HepG2 (cell line): ENCODE results near the gene AKIRIN1. TPM values are rescaled to one million over a fixed set of nuclear protein-coding genes. Genes with fewer than 3 reads are reported as not detected.

Experiments
- ATF7-NPFF ChIP-seq: sonication (generic); formaldehyde crosslinking; IDR thresholded peaks from 2 replicates; pipeline ENCODE4 v1.8.1; 2023; ENCODE audit warnings: mild to moderate bottlenecking, low read depth, missing genetic modification reagents, moderate library complexity
- MAFK ChIP-seq, 2 experiments: IDR thresholded peaks in 1 of 2; conservative IDR thresholded peaks in 1 of 2; 2 replicates each; pipeline ENCODE4 v1.6.1; 2011; ENCODE audit warnings: improper control_type of control experiment in 2 of 2, low read length in 2 of 2
- RXRA ChIP-seq: sonication (generic); formaldehyde crosslinking; IDR thresholded peaks from 2 replicates; pipeline ENCODE4 v1.5.1; 2020; ENCODE audit warnings: missing genetic modification reagents
- SMARCE1 ChIP-seq: fragments of 450-650 bp; IDR thresholded peaks from 2 replicates; pipeline ENCODE4 v1.6.1; 2017; ENCODE audit warnings: borderline replicate concordance
- TBX3 ChIP-seq: fragments of 450-650 bp; IDR thresholded peaks from 2 replicates; pipeline ENCODE4 v1.6.1; 2017; ENCODE audit warnings: antibody characterized with exemption, mild to moderate bottlenecking, inconsistent platforms, borderline replicate concordance
- YEATS4 ChIP-seq: sonication (generic); formaldehyde crosslinking; IDR thresholded peaks from 2 replicates; pipeline ENCODE4 v1.4.0; 2020; ENCODE audit warnings: missing genetic modification reagents, borderline replicate concordance
- YY1 ChIP-seq: IDR thresholded peaks from 2 replicates; pipeline ENCODE4 v1.6.1; 2011; ENCODE audit warnings: low read length, low read depth, moderate library complexity, mild to moderate bottlenecking; ENCODE audit not compliant: insufficient read depth, insufficient replicate concordance
- ZNF30 ChIP-seq: sonication (generic); formaldehyde crosslinking; IDR thresholded peaks from 2 replicates; pipeline ENCODE4 v1.5.0; 2020; ENCODE audit warnings: mild to moderate bottlenecking, missing genetic modification reagents
- ZNF496 ChIP-seq: sonication (generic); formaldehyde crosslinking; IDR thresholded peaks from 2 replicates; pipeline ENCODE4 v1.8.1; 2023; ENCODE audit warnings: mild to moderate bottlenecking, moderate library complexity, missing genetic modification reagents; ENCODE audit not compliant: insufficient replicate concordance
- ZNF746 ChIP-seq: sonication (generic); formaldehyde crosslinking; IDR thresholded peaks from 2 replicates; pipeline ENCODE4 v1.8.0; 2022; ENCODE audit warnings: mild to moderate bottlenecking, missing genetic modification reagents
- ZSCAN9 ChIP-seq: IDR thresholded peaks from 2 replicates; pipeline ENCODE4 v1.6.1; 2016; ENCODE audit warnings: borderline replicate concordance
- polyA plus RNA-seq, 8 experiments: library from polyadenylated mRNA; depleted of rRNA in 3 of 8; stranded (reverse) in 7 of 8; unstranded in 1 of 8; fragments of >200 nt; fragmentation: Illumina TruSeq in 4 of 8; extraction: Trizol in 4 of 8; gene quantifications; 2 replicates each; pipeline versions ENCODE4 v1.2.1 to v1.2.3, GENCODE V29; 2011 to 2016; ENCODE audit warnings: low read depth in 4 of 8, missing spikeins in 1 of 8, mixed read lengths in 1 of 8; ENCODE audit not compliant: insufficient read depth in 1 of 8
- total RNA-seq, 5 experiments: library from RNA; depleted of rRNA; stranded (reverse); fragments of >200 nt; fragmentation: Illumina TruSeq; extraction: Trizol; gene quantifications; 2 replicates each; pipeline ENCODE4 v1.2.3, GENCODE V29; 2016; ENCODE audit warnings: low read depth in 1 of 5
- TF ChIP-seq, protein P1 (sequence below): sonication (generic); formaldehyde crosslinking; IDR thresholded peaks from 2 replicates; pipeline ENCODE4 v1.5.0; 2020; ENCODE audit warnings: mild to moderate bottlenecking, missing genetic modification reagents, borderline replicate concordance
- TF ChIP-seq, protein P2 (sequence below): sonication (generic); formaldehyde crosslinking; IDR thresholded peaks from 2 replicates; pipeline ENCODE4 v1.4.0; 2020; ENCODE audit warnings: missing genetic modification reagents
- TF ChIP-seq, protein P3 (sequence below), 2 experiments: sonication (generic) in 1 of 2; formaldehyde crosslinking in 1 of 2; IDR thresholded peaks; 2 replicates each; pipeline versions ENCODE4 v1.6.1 to v1.9.0; 2014 to 2022; ENCODE audit warnings: antibody characterized with exemption in 1 of 2, borderline replicate concordance in 1 of 2, inconsistent platforms in 1 of 2, low read depth in 1 of 2, missing genetic modification reagents in 1 of 2

AKIRIN1 gene
- total and polyA plus RNA-seq, 2 of the 13 experiments (the other 11 are each of a cell fraction or from before 2014, with no cell fraction given), result 123 to 157 TPM

DNA sequence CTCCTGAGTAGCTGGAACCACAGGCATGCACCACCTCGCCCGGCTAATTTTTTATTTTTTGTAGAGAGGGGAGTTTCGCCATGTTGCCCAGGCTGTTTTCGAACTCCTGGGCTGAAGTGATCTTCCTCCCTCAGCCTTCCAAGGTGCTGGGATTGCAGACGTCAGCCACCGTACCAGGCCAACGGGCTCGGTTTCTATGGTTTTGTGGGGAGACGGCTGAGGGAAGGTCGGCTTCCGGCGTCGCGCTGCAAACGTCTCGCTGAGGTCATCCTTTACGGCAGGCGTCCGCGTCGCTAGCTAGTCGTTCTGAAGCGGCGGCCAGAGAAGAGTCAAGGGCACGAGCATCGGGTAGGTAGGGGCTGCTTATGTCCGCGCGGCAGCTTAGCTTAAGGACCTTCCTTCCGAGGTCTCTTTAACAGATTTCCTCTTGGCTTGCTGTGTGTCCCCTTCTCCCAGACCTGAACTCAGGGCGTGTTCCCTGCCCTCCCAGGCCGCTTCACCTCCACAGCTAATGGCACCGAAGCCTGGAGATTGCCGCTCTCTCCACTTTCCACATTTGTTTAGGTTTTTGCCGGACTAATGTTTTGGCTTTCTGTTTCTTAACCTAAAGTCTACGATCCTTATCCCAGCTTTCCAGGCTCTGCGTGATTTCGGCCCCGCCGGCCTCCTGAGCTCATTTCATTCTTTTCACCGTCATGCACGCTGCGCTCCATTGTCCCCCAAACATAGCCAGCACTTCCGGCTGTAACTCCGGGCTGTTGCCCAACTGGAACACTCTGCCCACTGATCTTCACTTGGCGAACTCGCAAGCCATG lies 35.2 kb downstream of the AKIRIN1 start, which contains the start of gene NDUFS5 (continued):
- TF ChIP-seq, protein P1, sequence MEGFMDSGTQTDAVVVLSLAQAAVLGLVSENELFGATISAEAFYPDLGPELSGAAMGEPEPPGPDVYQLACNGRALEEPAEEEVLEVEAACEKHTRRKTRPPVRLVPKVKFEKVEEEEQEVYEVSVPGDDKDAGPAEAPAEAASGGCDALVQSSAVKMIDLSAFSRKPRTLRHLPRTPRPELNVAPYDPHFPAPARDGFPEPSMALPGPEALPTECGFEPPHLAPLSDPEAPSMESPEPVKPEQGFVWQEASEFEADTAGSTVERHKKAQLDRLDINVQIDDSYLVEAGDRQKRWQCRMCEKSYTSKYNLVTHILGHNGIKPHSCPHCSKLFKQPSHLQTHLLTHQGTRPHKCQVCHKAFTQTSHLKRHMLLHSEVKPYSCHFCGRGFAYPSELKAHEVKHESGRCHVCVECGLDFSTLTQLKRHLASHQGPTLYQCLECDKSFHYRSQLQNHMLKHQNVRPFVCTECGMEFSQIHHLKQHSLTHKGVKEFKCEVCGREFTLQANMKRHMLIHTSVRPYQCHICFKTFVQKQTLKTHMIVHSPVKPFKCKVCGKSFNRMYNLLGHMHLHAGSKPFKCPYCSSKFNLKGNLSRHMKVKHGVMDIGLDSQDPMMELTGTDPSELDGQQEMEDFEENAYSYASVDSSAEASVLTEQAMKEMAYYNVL (CRISPR knock-in tag), result no peak; the same call in 1 of the 2 replicates
- TF ChIP-seq ATF7-NPFF (peak; percentile 66), MAFK (conservative IDR thresholded peaks at IDR 0.05 in 1 of 2, IDR thresholded peaks at IDR 0.05 in 1 of 2; ENCODE audit: low read length in 2 of 2) (0 out of 4 replicates have a peak, but pooled peaks of 1 of the 2 experiments have one; percentile 8), TBX3 (no peak), ZNF746 (CRISPR knock-in tag) (no peak), YEATS4 (CRISPR knock-in tag) (peak; percentile 44; the same call in 1 of the 2 replicates), YY1 (no peak), ZNF496 (no peak), RXRA (peak; percentile 38; the same call in 1 of the 2 replicates), SMARCE1 (no peak), ZNF30 (CRISPR knock-in tag) (no peak), ZSCAN9 (CRISPR knock-in tag) (no peak; the same call in 1 of the 2 replicates)
- TF ChIP-seq, protein P2, sequence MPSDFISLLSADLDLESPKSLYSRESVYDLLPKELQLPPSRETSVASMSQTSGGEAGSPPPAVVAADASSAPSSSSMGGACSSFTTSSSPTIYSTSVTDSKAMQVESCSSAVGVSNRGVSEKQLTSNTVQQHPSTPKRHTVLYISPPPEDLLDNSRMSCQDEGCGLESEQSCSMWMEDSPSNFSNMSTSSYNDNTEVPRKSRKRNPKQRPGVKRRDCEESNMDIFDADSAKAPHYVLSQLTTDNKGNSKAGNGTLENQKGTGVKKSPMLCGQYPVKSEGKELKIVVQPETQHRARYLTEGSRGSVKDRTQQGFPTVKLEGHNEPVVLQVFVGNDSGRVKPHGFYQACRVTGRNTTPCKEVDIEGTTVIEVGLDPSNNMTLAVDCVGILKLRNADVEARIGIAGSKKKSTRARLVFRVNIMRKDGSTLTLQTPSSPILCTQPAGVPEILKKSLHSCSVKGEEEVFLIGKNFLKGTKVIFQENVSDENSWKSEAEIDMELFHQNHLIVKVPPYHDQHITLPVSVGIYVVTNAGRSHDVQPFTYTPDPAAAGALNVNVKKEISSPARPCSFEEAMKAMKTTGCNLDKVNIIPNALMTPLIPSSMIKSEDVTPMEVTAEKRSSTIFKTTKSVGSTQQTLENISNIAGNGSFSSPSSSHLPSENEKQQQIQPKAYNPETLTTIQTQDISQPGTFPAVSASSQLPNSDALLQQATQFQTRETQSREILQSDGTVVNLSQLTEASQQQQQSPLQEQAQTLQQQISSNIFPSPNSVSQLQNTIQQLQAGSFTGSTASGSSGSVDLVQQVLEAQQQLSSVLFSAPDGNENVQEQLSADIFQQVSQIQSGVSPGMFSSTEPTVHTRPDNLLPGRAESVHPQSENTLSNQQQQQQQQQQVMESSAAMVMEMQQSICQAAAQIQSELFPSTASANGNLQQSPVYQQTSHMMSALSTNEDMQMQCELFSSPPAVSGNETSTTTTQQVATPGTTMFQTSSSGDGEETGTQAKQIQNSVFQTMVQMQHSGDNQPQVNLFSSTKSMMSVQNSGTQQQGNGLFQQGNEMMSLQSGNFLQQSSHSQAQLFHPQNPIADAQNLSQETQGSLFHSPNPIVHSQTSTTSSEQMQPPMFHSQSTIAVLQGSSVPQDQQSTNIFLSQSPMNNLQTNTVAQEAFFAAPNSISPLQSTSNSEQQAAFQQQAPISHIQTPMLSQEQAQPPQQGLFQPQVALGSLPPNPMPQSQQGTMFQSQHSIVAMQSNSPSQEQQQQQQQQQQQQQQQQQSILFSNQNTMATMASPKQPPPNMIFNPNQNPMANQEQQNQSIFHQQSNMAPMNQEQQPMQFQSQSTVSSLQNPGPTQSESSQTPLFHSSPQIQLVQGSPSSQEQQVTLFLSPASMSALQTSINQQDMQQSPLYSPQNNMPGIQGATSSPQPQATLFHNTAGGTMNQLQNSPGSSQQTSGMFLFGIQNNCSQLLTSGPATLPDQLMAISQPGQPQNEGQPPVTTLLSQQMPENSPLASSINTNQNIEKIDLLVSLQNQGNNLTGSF, result no peak
- TF ChIP-seq, protein P3, sequence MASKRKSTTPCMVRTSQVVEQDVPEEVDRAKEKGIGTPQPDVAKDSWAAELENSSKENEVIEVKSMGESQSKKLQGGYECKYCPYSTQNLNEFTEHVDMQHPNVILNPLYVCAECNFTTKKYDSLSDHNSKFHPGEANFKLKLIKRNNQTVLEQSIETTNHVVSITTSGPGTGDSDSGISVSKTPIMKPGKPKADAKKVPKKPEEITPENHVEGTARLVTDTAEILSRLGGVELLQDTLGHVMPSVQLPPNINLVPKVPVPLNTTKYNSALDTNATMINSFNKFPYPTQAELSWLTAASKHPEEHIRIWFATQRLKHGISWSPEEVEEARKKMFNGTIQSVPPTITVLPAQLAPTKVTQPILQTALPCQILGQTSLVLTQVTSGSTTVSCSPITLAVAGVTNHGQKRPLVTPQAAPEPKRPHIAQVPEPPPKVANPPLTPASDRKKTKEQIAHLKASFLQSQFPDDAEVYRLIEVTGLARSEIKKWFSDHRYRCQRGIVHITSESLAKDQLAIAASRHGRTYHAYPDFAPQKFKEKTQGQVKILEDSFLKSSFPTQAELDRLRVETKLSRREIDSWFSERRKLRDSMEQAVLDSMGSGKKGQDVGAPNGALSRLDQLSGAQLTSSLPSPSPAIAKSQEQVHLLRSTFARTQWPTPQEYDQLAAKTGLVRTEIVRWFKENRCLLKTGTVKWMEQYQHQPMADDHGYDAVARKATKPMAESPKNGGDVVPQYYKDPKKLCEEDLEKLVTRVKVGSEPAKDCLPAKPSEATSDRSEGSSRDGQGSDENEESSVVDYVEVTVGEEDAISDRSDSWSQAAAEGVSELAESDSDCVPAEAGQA (IDR thresholded peaks at IDR 0.05; ENCODE audit: low read depth), result peak; percentile 96
- TF ChIP-seq, protein P3 (CRISPR knock-in tag; IDR thresholded peaks at IDR 0.05; ENCODE audit: borderline replicate concordance), result peak; percentile 61; the same call in 1 of the 2 replicates
